IMR-90 (cell line): ENCODE results near the gene SNED1. TPM values are rescaled to one million over a fixed set of nuclear protein-coding genes. Genes with fewer than 3 reads are reported as not detected.

Experiments
- ATAC-seq: fragments of 200-7000 bp; cut with Tn5 transposase; 2 replicates; pipeline ENCODE4 v1.9.1; 2020; ENCODE audit warnings: low read depth, mild to moderate bottlenecking, moderate library complexity
- BruUV-seq: library from RNA; stranded (reverse); fragments of 400-500 nt; replicated peaks from 2 replicates; lab custom pipeline; 2021; lab: Mats Ljungman, UMichigan
- CTCF ChIA-PET: fragments of 300-600 bp; formaldehyde crosslinking; extraction: SDS; loops from one replicate; lab custom pipeline; 2021; ENCODE audit warnings: antibody characterized with exemption; lab: Yijun Ruan, JAX
- POLR2A ChIA-PET: fragments of 300-600 bp; sonication (Branson Sonifier 250); formaldehyde crosslinking; loops from one replicate; lab custom pipeline; 2022; ENCODE audit warnings: antibody characterized with exemption; ENCODE audit not compliant: unreplicated experiment; lab: Charles Lee
- DNase-seq: peaks from one replicate; pipeline ENCODE4 v3.0.0; 2013
- H2AFZ ChIP-seq: replicated peaks from 2 replicates; pipeline ENCODE3; 2013; ENCODE audit warnings: low read length, mild to moderate bottlenecking; ENCODE audit not compliant: poor library complexity
- H2AK5ac ChIP-seq: 2 replicates; pipeline ENCODE4 v1.6.1; 2013; ENCODE audit warnings: low read depth, low read length, inconsistent platforms
- H2AK9ac ChIP-seq: replicated peaks from 2 replicates; pipeline ENCODE3; 2013; ENCODE audit warnings: mild to moderate bottlenecking, low read depth, low read length, moderate library complexity; ENCODE audit not compliant: poor library complexity
- H2BK120ac ChIP-seq: 2 replicates; pipeline ENCODE4 v1.6.1; 2013; ENCODE audit warnings: low read depth, low read length, inconsistent platforms
- H2BK15ac ChIP-seq: 3 replicates; pipeline ENCODE4 v1.6.1; 2013; ENCODE audit warnings: low read depth, low read length, inconsistent platforms
- H2BK20ac ChIP-seq: 2 replicates; pipeline ENCODE4 v1.6.1; 2013; ENCODE audit warnings: low read depth, mild to moderate bottlenecking, inconsistent platforms, low read length, moderate library complexity
- H2BK5ac ChIP-seq: 2 replicates; pipeline ENCODE4 v1.6.1; 2013; ENCODE audit warnings: mild to moderate bottlenecking, low read depth, low read length, inconsistent platforms; ENCODE audit not compliant: poor library complexity, severe bottlenecking
- H3K14ac ChIP-seq: replicated peaks from 2 replicates; pipeline ENCODE4 v1.6.1; 2013; ENCODE audit warnings: low read depth, low read length, inconsistent platforms
- H3K18ac ChIP-seq: 2 replicates; pipeline ENCODE4 v1.6.1; 2013; ENCODE audit warnings: low read depth, low read length, control low read depth
- H3K23ac ChIP-seq: 2 replicates; pipeline ENCODE4 v1.6.1; 2013; ENCODE audit warnings: low read depth, low read length, inconsistent platforms
- H3K27ac ChIP-seq: 2 replicates; pipeline ENCODE4 v1.5.1; 2013; ENCODE audit warnings: mild to moderate bottlenecking, control low read depth, low read length; ENCODE audit not compliant: insufficient read depth
- H3K27me3 ChIP-seq: 2 replicates; pipeline ENCODE4 v1.6.1; 2013; ENCODE audit warnings: low read length; ENCODE audit not compliant: control insufficient read depth, insufficient read depth
- H3K36me3 ChIP-seq: 2 replicates; pipeline ENCODE4 v1.6.1; 2013; ENCODE audit warnings: low read length, mixed read lengths; ENCODE audit not compliant: control insufficient read depth, insufficient read depth
- H3K4ac ChIP-seq: 2 replicates; pipeline ENCODE4 v1.6.1; 2013; ENCODE audit warnings: low read depth, low read length, inconsistent platforms
- H3K4me1 ChIP-seq: 2 replicates; pipeline ENCODE4 v1.6.1; 2013; ENCODE audit warnings: low read length, mixed read lengths; ENCODE audit not compliant: control insufficient read depth, insufficient read depth
- H3K4me2 ChIP-seq: 2 replicates; pipeline ENCODE4 v1.6.1; 2013; ENCODE audit warnings: low read depth, mild to moderate bottlenecking, control low read depth, low read length, moderate library complexity
- H3K4me3 ChIP-seq: 2 replicates; pipeline ENCODE4 v1.5.1; 2013; ENCODE audit warnings: low read depth, mild to moderate bottlenecking, control low read depth, low read length, moderate library complexity; ENCODE audit not compliant: insufficient read depth
- H3K56ac ChIP-seq: 2 replicates; pipeline ENCODE4 v1.6.1; 2013; ENCODE audit warnings: low read length, inconsistent platforms; ENCODE audit not compliant: insufficient read depth; ENCODE audit errors: extremely low read depth
- H3K79me1 ChIP-seq, 2 experiments: 2 replicates each; pipeline ENCODE4 v1.6.1; 2013; ENCODE audit warnings: low read length in 2 of 2, inconsistent platforms in 1 of 2, low read depth in 1 of 2
- H3K9ac ChIP-seq: 2 replicates; pipeline ENCODE4 v1.6.1; 2013; ENCODE audit warnings: low read depth, low read length, control low read depth
- H3K9me1 ChIP-seq: 2 replicates; pipeline ENCODE4 v1.6.1; 2013; ENCODE audit warnings: low read length, inconsistent platforms; ENCODE audit not compliant: insufficient read depth
- H3K9me3 ChIP-seq: 2 replicates; pipeline ENCODE4 v1.6.1; 2013; ENCODE audit warnings: low read length; ENCODE audit not compliant: control insufficient read depth, insufficient read depth
- H4K20me1 ChIP-seq: 2 replicates; pipeline ENCODE4 v1.6.1; 2013; ENCODE audit warnings: low read length, inconsistent platforms; ENCODE audit not compliant: insufficient read depth
- H4K5ac ChIP-seq: 2 replicates; pipeline ENCODE4 v1.6.1; 2013; ENCODE audit warnings: mild to moderate bottlenecking, low read depth, low read length, control low read depth
- H4K8ac ChIP-seq, 2 experiments: 2 replicates each; pipeline ENCODE4 v1.6.1; 2013; ENCODE audit warnings: low read depth in 2 of 2, low read length in 2 of 2, control low read depth in 1 of 2, inconsistent platforms in 1 of 2
- H4K91ac ChIP-seq: 2 replicates; pipeline ENCODE4 v1.6.1; 2013; ENCODE audit warnings: low read depth, low read length, inconsistent platforms; ENCODE audit not compliant: insufficient read depth
- BHLHE40 ChIP-seq: fragments of 150-350 bp; IDR thresholded peaks from 2 replicates; pipeline ENCODE4 v1.6.1; 2016; ENCODE audit warnings: mild to moderate bottlenecking, low read depth, low read length
- CEBPB ChIP-seq: IDR thresholded peaks from 2 replicates; pipeline ENCODE4 v1.6.1; 2012; ENCODE audit warnings: low read depth, low read length, improper control_type of control experiment
- CHD1 ChIP-seq: IDR thresholded peaks from 2 replicates; pipeline ENCODE4 v1.6.1; 2012; ENCODE audit warnings: low read depth, low read length, improper control_type of control experiment
- CTCF ChIP-seq: conservative IDR thresholded peaks from 2 replicates; pipeline ENCODE4 v1.5.1; 2012; ENCODE audit warnings: mild to moderate bottlenecking, low read depth, low read length, improper control_type of control experiment
- FOS ChIP-seq: fragments of 150-350 bp; IDR thresholded peaks from 2 replicates; pipeline ENCODE4 v1.6.1; 2016; ENCODE audit warnings: low read depth, low read length
- MAFK ChIP-seq: IDR thresholded peaks from 2 replicates; pipeline ENCODE4 v1.6.1; 2012; ENCODE audit warnings: low read depth, low read length, improper control_type of control experiment
- MAZ ChIP-seq: IDR thresholded peaks from 2 replicates; pipeline ENCODE4 v1.6.1; 2012; ENCODE audit warnings: low read depth, mild to moderate bottlenecking, low read length, improper control_type of control experiment, moderate library complexity, borderline replicate concordance
- MXI1 ChIP-seq: IDR thresholded peaks from 2 replicates; pipeline ENCODE4 v1.6.1; 2012; ENCODE audit warnings: low read depth, mild to moderate bottlenecking, low read length, moderate library complexity, borderline replicate concordance
- NFE2L2 ChIP-seq: fragments of 150-350 bp; IDR thresholded peaks from 2 replicates; pipeline ENCODE4 v1.6.1; 2016; ENCODE audit warnings: low read depth, mild to moderate bottlenecking, low read length
- POLR2A ChIP-seq: IDR thresholded peaks from 2 replicates; pipeline ENCODE4 v1.6.1; 2012; ENCODE audit warnings: mild to moderate bottlenecking, low read depth, low read length
- RAD21 ChIP-seq: IDR thresholded peaks from 2 replicates; pipeline ENCODE4 v1.6.1; 2012; ENCODE audit warnings: low read length, improper control_type of control experiment
- RCOR1 ChIP-seq: IDR thresholded peaks from 2 replicates; pipeline ENCODE4 v1.6.1; 2012; ENCODE audit warnings: mild to moderate bottlenecking, low read length, improper control_type of control experiment; ENCODE audit not compliant: insufficient replicate concordance
- RFX5 ChIP-seq: IDR thresholded peaks from 2 replicates; pipeline ENCODE4 v1.8.0; 2012; ENCODE audit warnings: low read depth, mild to moderate bottlenecking, low read length, moderate library complexity
- SMC3 ChIP-seq: fragments of 150-350 bp; IDR thresholded peaks from 2 replicates; pipeline ENCODE4 v1.6.1; 2016; ENCODE audit warnings: low read depth, mild to moderate bottlenecking, antibody characterized with exemption, low read length, moderate library complexity
- USF2 ChIP-seq: fragments of 150-350 bp; IDR thresholded peaks from 2 replicates; pipeline ENCODE4 v1.6.1; 2017; ENCODE audit warnings: mild to moderate bottlenecking, antibody characterized with exemption, low read length, low read depth
- WGBS, 2 experiments: methylation state at CpG; one replicate each; pipeline versions ENCODE4 v1.1.5 to v1.1.7; 2013; ENCODE audit warnings: missing lambda C conversion rate in 2 of 2; ENCODE audit not compliant: insufficient read length in 1 of 2; ENCODE audit errors: extremely low coverage in 2 of 2; 5-methylcytosine and 5-hydroxymethylcytosine counted together
- dilution Hi-C: fragments of 300-500 bp; cut with HindIII; formaldehyde crosslinking; loops from one replicate; pipeline ENCODE4 v1.14.3; 2018; ENCODE audit warnings: low sequenced_read_pairs; ENCODE audit not compliant: unreplicated experiment
- in situ Hi-C: fragments of 300-500 bp; cut with MboI; formaldehyde crosslinking; loops from 3 replicates; pipeline ENCODE4 v1.14.3; 2019; ENCODE audit warnings: low sequenced_read_pairs, inconsistent platforms, mixed read lengths
- intact Hi-C: fragments of 100-400 bp; cut with micrococcal nuclease; formaldehyde crosslinking; loops from 2 replicates; pipeline ENCODE4 v1.10.0; 2022
- polyA plus RNA-seq, 3 experiments: library from polyadenylated mRNA; depleted of rRNA; stranded (reverse); fragments of >200 nt; gene quantifications; 2 replicates each; pipeline ENCODE4 v1.2.3, GENCODE V29; 2012; ENCODE audit warnings: low replicate concordance in 1 of 3
- total RNA-seq: library from RNA; depleted of rRNA; stranded (reverse); fragments of >200 nt; gene quantifications from 2 replicates; pipeline ENCODE4 v1.2.3, GENCODE V29; 2012

SNED1 gene
- total and polyA plus RNA-seq, 2 of the 4 experiments (the other 2 are of a cell fraction), result 1.1 to 3.4 TPM

- BruUV-seq, result no TSS peak
- POLR2A ChIA-PET, result no interaction called here
- TF ChIP-seq CTCF (no peak), CEBPB (no peak), MAZ (no peak), CHD1 (no peak), BHLHE40 (no peak), USF2 (no peak), MAFK (no peak), MXI1 (no peak), POLR2A (no peak), SMC3 (no peak), RFX5 (no peak), RAD21 (no peak), RCOR1 (no peak), FOS (no peak), NFE2L2 (no peak)
Measured at GRCh38 chr2:241010531-241011295, 12.3 kb downstream of the SNED1 start.

More at GRCh38 chr2:241010531-241011295, 12.3 kb downstream of the SNED1 start:
- Histone ChIP-seq H3K56ac (no peak overlapping the region), H3K18ac (no peak overlapping the region; the same call in 1 of the 2 replicates), H3K23ac (no peak overlapping the region), H2AFZ (peak overlapping the region; percentile 91), H4K8ac (peak overlapping the region; percentile 66 to 87; a peak in 3 of 4 replicates), H3K14ac (no peak overlapping the region), H3K27me3 (no peaks in the 10 kb centered on the region), H3K27ac (peak overlapping the region; percentile 83), H3K9ac (0 out of 2 replicates have a peak overlapping the region, but pooled peaks have one; percentile 30), H2BK20ac (peak overlapping the region; percentile 27; the same call in 1 of the 2 replicates), H4K5ac (peak overlapping the region; percentile 23; the same call in 1 of the 2 replicates), H2BK15ac (no peak overlapping the region), H3K36me3 (peaks cover 5% of the 10 kb centered on the region; the same call in 1 of the 2 replicates), H3K4me1 (peaks cover 13% of the 10 kb centered on the region; the same call in 1 of the 2 replicates), H2AK5ac (peak overlapping the region; percentile 62), H3K9me1 (peaks cover 8% of the 10 kb centered on the region; the same call in 1 of the 2 replicates), H3K4ac (peak overlapping the region; percentile 52), H3K79me1 (peaks cover 0 to 5% of the 10 kb centered on the region in 2 experiments; a peak in 1 of 4 replicates), H4K20me1 (no peaks in the 10 kb centered on the region), H3K4me3 (no peak overlapping the region), H2BK5ac (peak overlapping the region; percentile 17), H4K91ac (peak overlapping the region; percentile 64; the same call in 1 of the 2 replicates), H2BK120ac (0 out of 2 replicates have a peak overlapping the region, but pooled peaks have one; percentile 62), H3K4me2 (peak overlapping the region; percentile 62; the same call in 1 of the 2 replicates), H3K9me3 (no peaks in the 10 kb centered on the region), H2AK9ac (peak overlapping the region; percentile 78)
- WGBS, 2 experiments, result 89% methylated on average over 5 of the region's 12 CpGs; no CpG with 5 or more reads in 1 of the 2 experiments
- intact Hi-C loops, result no loop called here
- dilution Hi-C loops, result no loop called here
- ATAC-seq, result no peak
- DNase-seq, result no peak
- in situ Hi-C loops, result no loop called here
- CTCF ChIA-PET, result no interaction called here
